DND-41 (cell line): ENCODE results near the gene PRKAG2.
"Not testable (repeated sequence)": the region's sequence is repeated elsewhere in the genome, so short reads cannot be mapped to it uniquely, and the experiment has no call there.

Source experiments
- ATAC-seq: fragments of 200-7000 bp; cut with Tn5 transposase; 3 replicates; pipeline ENCODE4 v1.9.1; 2021; ENCODE audit warnings: low read depth; ENCODE audit not compliant: insufficient read depth
- DNase-seq: peaks from one replicate; pipeline ENCODE4 v3.0.0-alpha.2; 2020
- H2AFZ ChIP-seq: 2 replicates; pipeline ENCODE4 v1.6.0; 2012; ENCODE audit warnings: low read depth, low read length
- H3K27ac ChIP-seq: 2 replicates; pipeline ENCODE4 v1.5.1; 2012; ENCODE audit warnings: low read length, inconsistent platforms
- H3K27me3 ChIP-seq: fragments of 200-600 bp; sonication (generic); 2 replicates; pipeline ENCODE4 v1.6.0; 2012; ENCODE audit warnings: low read length, mild to moderate bottlenecking, inconsistent platforms; ENCODE audit not compliant: insufficient read depth, poor library complexity
- H3K36me3 ChIP-seq: 2 replicates; pipeline ENCODE4 v1.5.1; 2012; ENCODE audit warnings: low read length, inconsistent platforms; ENCODE audit not compliant: insufficient read depth
- H3K4me1 ChIP-seq: 2 replicates; pipeline ENCODE4 v1.5.1; 2012; ENCODE audit warnings: mild to moderate bottlenecking, low read length; ENCODE audit not compliant: insufficient read depth
- H3K4me2 ChIP-seq: 2 replicates; pipeline ENCODE4 v1.6.0; 2012; ENCODE audit warnings: mild to moderate bottlenecking, moderate library complexity, low read length, inconsistent platforms; ENCODE audit not compliant: insufficient read depth
- H3K4me3 ChIP-seq, 2 experiments: fragments of 200-600 bp in 1 of 2; shearing (Covaris generic) in 1 of 2; 2 replicates each; pipeline ENCODE4 v1.5.1; 2012 to 2016; ENCODE audit warnings: inconsistent platforms in 2 of 2, low read length in 2 of 2, mild to moderate bottlenecking in 2 of 2, low read depth in 1 of 2, moderate library complexity in 1 of 2
- H3K79me2 ChIP-seq: 2 replicates; pipeline ENCODE4 v1.6.0; 2012; ENCODE audit warnings: low read length, inconsistent platforms; ENCODE audit not compliant: insufficient read depth
- H3K9ac ChIP-seq: 2 replicates; pipeline ENCODE4 v1.6.0; 2012; ENCODE audit warnings: low read depth, mild to moderate bottlenecking, inconsistent platforms, low read length, moderate library complexity
- H3K9me3 ChIP-seq: 2 replicates; pipeline ENCODE4 v1.5.1; 2012; ENCODE audit warnings: low read length, moderate library complexity, mild to moderate bottlenecking, inconsistent platforms; ENCODE audit not compliant: insufficient read depth, severe bottlenecking
- H4K20me1 ChIP-seq: 2 replicates; pipeline ENCODE4 v1.6.0; 2012; ENCODE audit warnings: low read length; ENCODE audit not compliant: insufficient read depth
- CTCF ChIP-seq: IDR thresholded peaks from 2 replicates; pipeline ENCODE4 v1.5.1; 2012; ENCODE audit warnings: borderline replicate concordance, low read length, moderate library complexity, mild to moderate bottlenecking; ENCODE audit not compliant: poor library complexity, severe bottlenecking; ENCODE audit errors: extremely low read depth
- EZH2 ChIP-seq: IDR thresholded peaks from 3 replicates; pipeline ENCODE4 v1.6.1; 2012; ENCODE audit warnings: borderline replicate concordance, low read depth, mild to moderate bottlenecking, moderate library complexity, low read length, inconsistent platforms; ENCODE audit not compliant: severe bottlenecking

The PRKAG2 gene

GRCh38 chr7:151800391-151800790 lies 76.5 kb downstream of the PRKAG2 start:
- Histone ChIP-seq H3K4me3 (no peak overlapping the region), H3K9ac (no peak overlapping the region), H3K4me2 (no peak overlapping the region), H3K27ac (no peak overlapping the region), H3K4me1 (no peaks in the 10 kb centered on the region), H3K9me3 (no peaks in the 10 kb centered on the region), H3K36me3 (no peaks in the 10 kb centered on the region), H3K79me2 (no peaks in the 10 kb centered on the region), H3K27me3 (peaks cover 9% of the 10 kb centered on the region), H2AFZ (no peak overlapping the region), H4K20me1 (no peaks in the 10 kb centered on the region)
- DNase-seq (no peak), ATAC-seq (no peak)
- TF ChIP-seq EZH2 (no peak), CTCF (no peak)

GRCh38 chr7:151799506-151799905 lies 77.4 kb downstream of the PRKAG2 start:
- Histone ChIP-seq H3K79me2 (no peaks in the 10 kb centered on the region), H3K9ac (no peak overlapping the region), H3K27me3 (peaks cover 2% of the 10 kb centered on the region), H3K4me3 (no peak overlapping the region), H4K20me1 (no peaks in the 10 kb centered on the region), H3K4me1 (no peaks in the 10 kb centered on the region), H3K36me3 (no peaks in the 10 kb centered on the region), H3K27ac (no peak overlapping the region), H3K4me2 (no peak overlapping the region), H2AFZ (no peak overlapping the region), H3K9me3 (no peaks in the 10 kb centered on the region)
- ATAC-seq (no peak), DNase-seq (no peak)
- TF ChIP-seq EZH2 (no peak), CTCF (no peak)

GRCh38 chr7:151798851-151799448 lies 78.0 kb downstream of the PRKAG2 start:
- no peaks in the 10 kb centered on the region for H3K36me3 ChIP-seq
- H4K20me1 ChIP-seq: no peaks in the 10 kb centered on the region
- DNase-seq: no peak
- no peak overlapping the region for H3K27ac ChIP-seq
- no peaks in the 10 kb centered on the region for H3K4me1 ChIP-seq
- H2AFZ ChIP-seq: no peak overlapping the region
- H3K79me2 ChIP-seq: no peaks in the 10 kb centered on the region
- no peak overlapping the region for H3K4me2 ChIP-seq
- no peak overlapping the region for H3K9ac ChIP-seq
- ATAC-seq: no peak
- no peak overlapping the region for H3K4me3 ChIP-seq
- no peaks in the 10 kb centered on the region for H3K9me3 ChIP-seq
- TF ChIP-seq EZH2 (no peak), CTCF (no peak)
- no peaks in the 10 kb centered on the region for H3K27me3 ChIP-seq

- not testable (repeated sequence) for DNase-seq, H3K79me2 ChIP-seq, H3K27ac ChIP-seq, H3K9ac ChIP-seq, H3K4me2 ChIP-seq, H3K9me3 ChIP-seq, H3K4me1 ChIP-seq, H2AFZ ChIP-seq, H3K4me3 ChIP-seq, ATAC-seq, H3K27me3 ChIP-seq, H4K20me1 ChIP-seq, H3K36me3 ChIP-seq
These were observed 79.1 kb downstream of the PRKAG2 start for GRCh38 chr7:151797667-151798307.
